A673 (cell line): ENCODE data around the gene EHBP1L1. TPM values are rescaled to one million over a fixed set of nuclear protein-coding genes. Genes with fewer than 3 reads are reported as not detected.

ENCODE experiments used
- BruUV-seq: library from RNA; stranded (reverse); fragments of 400-500 nt; replicated peaks from 2 replicates; lab custom pipeline; 2021; lab: Mats Ljungman, UMichigan
- CTCF ChIA-PET: fragments of 300-600 bp; sonication (Branson Sonifier 250); formaldehyde crosslinking; loops from one replicate; lab custom pipeline; 2022; ENCODE audit warnings: antibody characterized with exemption; lab: Charles Lee
- POLR2A ChIA-PET: fragments of 300-600 bp; sonication (Branson Sonifier 250); formaldehyde crosslinking; loops from one replicate; lab custom pipeline; 2022; ENCODE audit warnings: antibody characterized with exemption; ENCODE audit not compliant: low non-redundant PET; lab: Charles Lee
- DNase-seq: peaks from one replicate; pipeline ENCODE4 v3.0.0-alpha.2; 2015; ENCODE audit warnings: low spot score
- H3K27ac ChIP-seq: fragments of 200-600 bp; sonication (generic); 2 replicates; pipeline ENCODE4 v1.5.1; 2016; ENCODE audit warnings: mixed run types, low read depth, mild to moderate bottlenecking, mixed read lengths, antibody characterized with exemption, low read length; ENCODE audit not compliant: poor library complexity, severe bottlenecking
- H3K27me3 ChIP-seq: fragments of 200-600 bp; sonication (generic); replicated peaks from 2 replicates; pipeline ENCODE4 v1.6.1; 2017; ENCODE audit warnings: mixed run types, low read depth, mild to moderate bottlenecking, mixed read lengths, antibody characterized with exemption, low read length; ENCODE audit not compliant: insufficient read depth, poor library complexity
- H3K36me3 ChIP-seq: fragments of 200-600 bp; sonication (generic); 2 replicates; pipeline ENCODE4 v1.6.1; 2016; ENCODE audit warnings: mixed run types, mild to moderate bottlenecking, mixed read lengths, antibody characterized with exemption, low read length; ENCODE audit not compliant: insufficient read depth, poor library complexity, severe bottlenecking
- H3K4me1 ChIP-seq: fragments of 200-600 bp; sonication (generic); 2 replicates; pipeline ENCODE4 v1.6.1; 2017; ENCODE audit warnings: mixed run types, mild to moderate bottlenecking, mixed read lengths, antibody characterized with exemption, low read length; ENCODE audit not compliant: insufficient read depth, poor library complexity, severe bottlenecking
- H3K4me3 ChIP-seq: fragments of 200-600 bp; sonication (generic); 2 replicates; pipeline ENCODE4 v1.5.1; 2016; ENCODE audit warnings: low read depth, mixed run types, mild to moderate bottlenecking, mixed read lengths, low read length; ENCODE audit not compliant: poor library complexity, severe bottlenecking
- H3K9me3 ChIP-seq: fragments of 200-600 bp; sonication (generic); 2 replicates; pipeline ENCODE4 v1.6.1; 2016; ENCODE audit warnings: mixed run types, low read depth, mild to moderate bottlenecking, mixed read lengths, antibody characterized with exemption, low read length; ENCODE audit not compliant: poor library complexity, severe bottlenecking
- EZH2 ChIP-seq: fragments of 200-600 bp; sonication (generic); IDR thresholded peaks from 2 replicates; pipeline ENCODE4 v1.6.1; 2017; ENCODE audit warnings: borderline replicate concordance, low read depth, mild to moderate bottlenecking, mixed read lengths, antibody characterized with exemption, low read length; ENCODE audit not compliant: poor library complexity, severe bottlenecking
- intact Hi-C: fragments of 100-400 bp; cut with micrococcal nuclease; formaldehyde crosslinking; loops from one replicate; pipeline ENCODE4 v1.10.0; 2022; ENCODE audit not compliant: unreplicated experiment
- total RNA-seq: library from RNA; stranded (reverse); gene quantifications from 2 replicates; pipeline ENCODE4 v1.2.3, GENCODE V29; 2021
- TF ChIP-seq, protein P1 (sequence below): fragments of 300-800, 200-600 bp; sonication (generic); conservative IDR thresholded peaks from 2 replicates; pipeline ENCODE4 v1.5.1; 2017; ENCODE audit warnings: low read depth, mild to moderate bottlenecking, antibody characterized with exemption, low read length, moderate library complexity, mixed read lengths

The EHBP1L1 gene
- total RNA-seq, 1 experiment from 2014 or later, result 29.5 TPM

DNA sequence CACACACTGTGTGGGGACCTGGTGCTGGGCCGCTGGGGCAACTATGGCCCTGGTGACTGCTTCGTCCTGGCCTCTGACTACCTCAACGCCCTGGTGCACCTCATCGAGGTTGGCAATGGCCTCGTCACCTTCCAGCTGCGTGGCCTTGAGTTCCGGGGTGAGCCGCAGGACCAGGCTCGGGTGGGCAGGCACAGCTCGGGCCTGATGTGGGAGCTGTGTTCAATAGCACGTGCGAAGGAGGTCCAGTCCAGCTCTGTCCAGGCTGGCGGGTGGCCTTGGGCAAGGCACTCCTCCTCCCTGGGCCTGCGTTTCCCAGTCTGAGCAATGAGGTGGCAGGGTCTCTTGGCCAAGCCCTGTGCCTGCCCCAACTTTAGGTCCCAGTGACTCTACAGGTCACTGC, 53.7 kb downstream of the EHBP1L1 start:
- Histone ChIP-seq H3K36me3 (peaks cover 57% of the 10 kb centered on the region), H3K4me1 (no peaks in the 10 kb centered on the region), H3K27ac (no peak overlapping the region), H3K9me3 (no peaks in the 10 kb centered on the region), H3K27me3 (no peaks in the 10 kb centered on the region), H3K4me3 (no peak overlapping the region)
- no peak for DNase-seq
- TF ChIP-seq, protein P1, sequence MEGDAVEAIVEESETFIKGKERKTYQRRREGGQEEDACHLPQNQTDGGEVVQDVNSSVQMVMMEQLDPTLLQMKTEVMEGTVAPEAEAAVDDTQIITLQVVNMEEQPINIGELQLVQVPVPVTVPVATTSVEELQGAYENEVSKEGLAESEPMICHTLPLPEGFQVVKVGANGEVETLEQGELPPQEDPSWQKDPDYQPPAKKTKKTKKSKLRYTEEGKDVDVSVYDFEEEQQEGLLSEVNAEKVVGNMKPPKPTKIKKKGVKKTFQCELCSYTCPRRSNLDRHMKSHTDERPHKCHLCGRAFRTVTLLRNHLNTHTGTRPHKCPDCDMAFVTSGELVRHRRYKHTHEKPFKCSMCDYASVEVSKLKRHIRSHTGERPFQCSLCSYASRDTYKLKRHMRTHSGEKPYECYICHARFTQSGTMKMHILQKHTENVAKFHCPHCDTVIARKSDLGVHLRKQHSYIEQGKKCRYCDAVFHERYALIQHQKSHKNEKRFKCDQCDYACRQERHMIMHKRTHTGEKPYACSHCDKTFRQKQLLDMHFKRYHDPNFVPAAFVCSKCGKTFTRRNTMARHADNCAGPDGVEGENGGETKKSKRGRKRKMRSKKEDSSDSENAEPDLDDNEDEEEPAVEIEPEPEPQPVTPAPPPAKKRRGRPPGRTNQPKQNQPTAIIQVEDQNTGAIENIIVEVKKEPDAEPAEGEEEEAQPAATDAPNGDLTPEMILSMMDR, result no peak
- no peak for TF ChIP-seq EZH2
- no TSS peak for BruUV-seq
- intact Hi-C loops, result loop anchor here (10.0 kb wide), 1 partner anchor 75 kb away; no protein-coding TSS in a partner anchor
- ChIA-PET CTCF (no interaction called here), POLR2A (no interaction called here)

DNA sequence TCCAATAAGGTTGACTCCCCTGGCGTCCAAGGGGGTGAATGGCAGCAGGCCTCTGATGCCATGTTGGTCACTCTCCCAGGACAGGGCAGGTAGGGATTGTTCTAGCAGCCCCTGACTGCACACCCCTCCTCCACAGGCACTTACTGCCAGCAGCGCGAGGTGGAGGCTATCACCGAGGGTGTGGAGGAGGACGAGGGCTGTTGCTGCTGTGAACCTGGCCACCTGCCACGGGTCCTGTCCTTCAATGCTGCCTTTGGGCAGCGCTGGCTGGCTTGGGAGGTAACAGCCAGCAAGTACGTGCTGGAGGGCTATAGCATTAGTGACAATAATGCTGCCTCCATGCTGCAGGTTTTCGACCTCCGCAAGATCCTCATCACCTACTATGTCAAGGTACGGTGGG, 54.4 kb downstream of the EHBP1L1 start:
- no peaks in the 10 kb centered on the region for H3K4me1 ChIP-seq
- CTCF ChIA-PET, result no interaction called here

DNA sequence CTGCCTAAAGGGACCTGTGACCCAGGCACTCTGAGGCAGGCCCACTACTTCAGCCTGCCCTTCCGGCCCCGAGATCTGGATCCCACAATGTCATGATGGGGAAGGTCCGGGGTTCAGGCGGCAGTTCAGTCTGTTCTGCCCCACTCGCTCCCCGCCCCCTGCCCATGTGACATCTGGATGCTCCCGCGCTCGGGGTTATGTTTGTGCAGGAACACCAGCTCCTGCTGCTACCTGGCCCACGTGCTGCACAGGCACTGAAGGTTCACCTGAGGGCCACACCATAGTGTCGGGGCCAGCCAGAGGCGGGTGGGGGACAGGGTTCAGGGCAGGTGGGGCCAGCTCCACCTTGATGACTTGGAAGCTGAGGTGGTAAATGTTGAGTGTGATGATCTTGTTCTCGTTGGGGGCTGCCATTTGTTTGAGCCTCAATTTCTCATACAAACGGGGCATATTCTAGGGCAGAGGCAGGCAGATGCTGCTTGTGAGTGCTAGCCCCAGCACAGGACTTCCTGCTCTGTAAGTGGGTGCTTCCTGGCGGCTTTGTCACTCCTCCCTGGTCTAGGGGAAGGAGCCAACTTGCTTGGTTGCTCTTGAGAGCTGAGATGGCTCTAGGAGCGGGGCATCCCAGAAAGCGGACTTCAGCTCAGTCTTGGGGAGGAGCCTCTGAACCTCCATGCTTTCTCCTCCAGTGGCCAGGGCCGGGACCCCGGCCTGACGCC, 57.7 kb downstream of the EHBP1L1 start:
- CTCF ChIA-PET, result interaction anchor here (0.6 kb wide), 2 partner anchors 92 to 184 kb away, joined by 5 to 7 read pairs; no protein-coding TSS in a partner anchor
- POLR2A ChIA-PET, result no interaction called here
- H3K27me3 ChIP-seq, result no peaks in the 10 kb centered on the region
- no TSS peak for BruUV-seq
- H3K4me1 ChIP-seq, result peaks cover 8% of the 10 kb centered on the region
- no peak overlapping the region for H3K4me3 ChIP-seq
- H3K9me3 ChIP-seq, result no peaks in the 10 kb centered on the region
- H3K36me3 ChIP-seq, result peaks cover 53% of the 10 kb centered on the region
- intact Hi-C loops, result no loop called here
- TF ChIP-seq, protein P1, result no peak
- TF ChIP-seq EZH2, result no peak
- no peak overlapping the region for H3K27ac ChIP-seq
- no peak for DNase-seq

More for the DNA sequence above, 54.4 kb downstream of the EHBP1L1 start:
- intact Hi-C loops, result no loop called here
- H3K27ac ChIP-seq, result no peak overlapping the region
- POLR2A ChIA-PET, result no interaction called here
- H3K27me3 ChIP-seq, result no peaks in the 10 kb centered on the region
- H3K36me3 ChIP-seq, result peaks cover 63% of the 10 kb centered on the region
- TF ChIP-seq, protein P1, result no peak
- TF ChIP-seq EZH2, result no peak
- no peaks in the 10 kb centered on the region for H3K9me3 ChIP-seq
- H3K4me3 ChIP-seq, result no peak overlapping the region
- DNase-seq, result no peak
- no TSS peak for BruUV-seq
